IMR-90 (cell line): ENCODE data around the gene LAMA2. TPM values are rescaled to one million over a fixed set of nuclear protein-coding genes. Genes with fewer than 3 reads are reported as not detected.

Experiments used
- ATAC-seq: fragments of 200-7000 bp; cut with Tn5 transposase; 2 replicates; pipeline ENCODE4 v1.9.1; 2020; ENCODE audit warnings: low read depth, mild to moderate bottlenecking, moderate library complexity
- BruUV-seq: library from RNA; stranded (reverse); fragments of 400-500 nt; replicated peaks from 2 replicates; lab custom pipeline; 2021; lab: Mats Ljungman, UMichigan
- CTCF ChIA-PET: fragments of 300-600 bp; formaldehyde crosslinking; extraction: SDS; loops from one replicate; lab custom pipeline; 2021; ENCODE audit warnings: antibody characterized with exemption; lab: Yijun Ruan, JAX
- POLR2A ChIA-PET: fragments of 300-600 bp; sonication (Branson Sonifier 250); formaldehyde crosslinking; loops from one replicate; lab custom pipeline; 2022; ENCODE audit warnings: antibody characterized with exemption; ENCODE audit not compliant: unreplicated experiment; lab: Charles Lee
- DNase-seq: peaks from one replicate; pipeline ENCODE4 v3.0.0; 2013
- H2AFZ ChIP-seq: replicated peaks from 2 replicates; pipeline ENCODE3; 2013; ENCODE audit warnings: low read length, mild to moderate bottlenecking; ENCODE audit not compliant: poor library complexity
- H2AK5ac ChIP-seq: 2 replicates; pipeline ENCODE4 v1.6.1; 2013; ENCODE audit warnings: low read depth, low read length, inconsistent platforms
- H2AK9ac ChIP-seq: replicated peaks from 2 replicates; pipeline ENCODE3; 2013; ENCODE audit warnings: mild to moderate bottlenecking, low read depth, low read length, moderate library complexity; ENCODE audit not compliant: poor library complexity
- H2BK120ac ChIP-seq: 2 replicates; pipeline ENCODE4 v1.6.1; 2013; ENCODE audit warnings: low read depth, low read length, inconsistent platforms
- H2BK15ac ChIP-seq: 3 replicates; pipeline ENCODE4 v1.6.1; 2013; ENCODE audit warnings: low read depth, low read length, inconsistent platforms
- H2BK20ac ChIP-seq: 2 replicates; pipeline ENCODE4 v1.6.1; 2013; ENCODE audit warnings: low read depth, mild to moderate bottlenecking, inconsistent platforms, low read length, moderate library complexity
- H2BK5ac ChIP-seq: 2 replicates; pipeline ENCODE4 v1.6.1; 2013; ENCODE audit warnings: mild to moderate bottlenecking, low read depth, low read length, inconsistent platforms; ENCODE audit not compliant: poor library complexity, severe bottlenecking
- H3K14ac ChIP-seq: replicated peaks from 2 replicates; pipeline ENCODE4 v1.6.1; 2013; ENCODE audit warnings: low read depth, low read length, inconsistent platforms
- H3K18ac ChIP-seq: 2 replicates; pipeline ENCODE4 v1.6.1; 2013; ENCODE audit warnings: low read depth, low read length, control low read depth
- H3K23ac ChIP-seq: 2 replicates; pipeline ENCODE4 v1.6.1; 2013; ENCODE audit warnings: low read depth, low read length, inconsistent platforms
- H3K27ac ChIP-seq: 2 replicates; pipeline ENCODE4 v1.5.1; 2013; ENCODE audit warnings: mild to moderate bottlenecking, control low read depth, low read length; ENCODE audit not compliant: insufficient read depth
- H3K27me3 ChIP-seq: 2 replicates; pipeline ENCODE4 v1.6.1; 2013; ENCODE audit warnings: low read length; ENCODE audit not compliant: control insufficient read depth, insufficient read depth
- H3K36me3 ChIP-seq: 2 replicates; pipeline ENCODE4 v1.6.1; 2013; ENCODE audit warnings: low read length, mixed read lengths; ENCODE audit not compliant: control insufficient read depth, insufficient read depth
- H3K4ac ChIP-seq: 2 replicates; pipeline ENCODE4 v1.6.1; 2013; ENCODE audit warnings: low read depth, low read length, inconsistent platforms
- H3K4me1 ChIP-seq: 2 replicates; pipeline ENCODE4 v1.6.1; 2013; ENCODE audit warnings: low read length, mixed read lengths; ENCODE audit not compliant: control insufficient read depth, insufficient read depth
- H3K4me2 ChIP-seq: 2 replicates; pipeline ENCODE4 v1.6.1; 2013; ENCODE audit warnings: low read depth, mild to moderate bottlenecking, control low read depth, low read length, moderate library complexity
- H3K4me3 ChIP-seq: 2 replicates; pipeline ENCODE4 v1.5.1; 2013; ENCODE audit warnings: low read depth, mild to moderate bottlenecking, control low read depth, low read length, moderate library complexity; ENCODE audit not compliant: insufficient read depth
- H3K56ac ChIP-seq: 2 replicates; pipeline ENCODE4 v1.6.1; 2013; ENCODE audit warnings: low read length, inconsistent platforms; ENCODE audit not compliant: insufficient read depth; ENCODE audit errors: extremely low read depth
- H3K79me1 ChIP-seq, 2 experiments: 2 replicates each; pipeline ENCODE4 v1.6.1; 2013; ENCODE audit warnings: low read length in 2 of 2, inconsistent platforms in 1 of 2, low read depth in 1 of 2
- H3K9ac ChIP-seq: 2 replicates; pipeline ENCODE4 v1.6.1; 2013; ENCODE audit warnings: low read depth, low read length, control low read depth
- H3K9me1 ChIP-seq: 2 replicates; pipeline ENCODE4 v1.6.1; 2013; ENCODE audit warnings: low read length, inconsistent platforms; ENCODE audit not compliant: insufficient read depth
- H3K9me3 ChIP-seq: 2 replicates; pipeline ENCODE4 v1.6.1; 2013; ENCODE audit warnings: low read length; ENCODE audit not compliant: control insufficient read depth, insufficient read depth
- H4K20me1 ChIP-seq: 2 replicates; pipeline ENCODE4 v1.6.1; 2013; ENCODE audit warnings: low read length, inconsistent platforms; ENCODE audit not compliant: insufficient read depth
- H4K5ac ChIP-seq: 2 replicates; pipeline ENCODE4 v1.6.1; 2013; ENCODE audit warnings: mild to moderate bottlenecking, low read depth, low read length, control low read depth
- H4K8ac ChIP-seq, 2 experiments: 2 replicates each; pipeline ENCODE4 v1.6.1; 2013; ENCODE audit warnings: low read depth in 2 of 2, low read length in 2 of 2, control low read depth in 1 of 2, inconsistent platforms in 1 of 2
- H4K91ac ChIP-seq: 2 replicates; pipeline ENCODE4 v1.6.1; 2013; ENCODE audit warnings: low read depth, low read length, inconsistent platforms; ENCODE audit not compliant: insufficient read depth
- CEBPB ChIP-seq: IDR thresholded peaks from 2 replicates; pipeline ENCODE4 v1.6.1; 2012; ENCODE audit warnings: low read depth, low read length, improper control_type of control experiment
- CHD1 ChIP-seq: IDR thresholded peaks from 2 replicates; pipeline ENCODE4 v1.6.1; 2012; ENCODE audit warnings: low read depth, low read length, improper control_type of control experiment
- ELK1 ChIP-seq: fragments of 150-350 bp; IDR thresholded peaks from 2 replicates; pipeline ENCODE4 v1.6.1; 2016; ENCODE audit warnings: low read depth, mild to moderate bottlenecking, low read length, moderate library complexity, borderline replicate concordance
- MXI1 ChIP-seq: IDR thresholded peaks from 2 replicates; pipeline ENCODE4 v1.6.1; 2012; ENCODE audit warnings: low read depth, mild to moderate bottlenecking, low read length, moderate library complexity, borderline replicate concordance
- RAD21 ChIP-seq: IDR thresholded peaks from 2 replicates; pipeline ENCODE4 v1.6.1; 2012; ENCODE audit warnings: low read length, improper control_type of control experiment
- WGBS, 2 experiments: methylation state at CpG; one replicate each; pipeline versions ENCODE4 v1.1.5 to v1.1.7; 2013; ENCODE audit warnings: missing lambda C conversion rate in 2 of 2; ENCODE audit not compliant: insufficient read length in 1 of 2; ENCODE audit errors: extremely low coverage in 2 of 2; 5-methylcytosine and 5-hydroxymethylcytosine counted together
- dilution Hi-C: fragments of 300-500 bp; cut with HindIII; formaldehyde crosslinking; loops from one replicate; pipeline ENCODE4 v1.14.3; 2018; ENCODE audit warnings: low sequenced_read_pairs; ENCODE audit not compliant: unreplicated experiment
- in situ Hi-C: fragments of 300-500 bp; cut with MboI; formaldehyde crosslinking; loops from 3 replicates; pipeline ENCODE4 v1.14.3; 2019; ENCODE audit warnings: low sequenced_read_pairs, inconsistent platforms, mixed read lengths
- intact Hi-C: fragments of 100-400 bp; cut with micrococcal nuclease; formaldehyde crosslinking; loops from 2 replicates; pipeline ENCODE4 v1.10.0; 2022
- polyA plus RNA-seq, 3 experiments: library from polyadenylated mRNA; depleted of rRNA; stranded (reverse); fragments of >200 nt; gene quantifications; 2 replicates each; pipeline ENCODE4 v1.2.3, GENCODE V29; 2012; ENCODE audit warnings: low replicate concordance in 1 of 3
- total RNA-seq: library from RNA; depleted of rRNA; stranded (reverse); fragments of >200 nt; gene quantifications from 2 replicates; pipeline ENCODE4 v1.2.3, GENCODE V29; 2012
- TF ChIP-seq, protein P1 (sequence below): conservative IDR thresholded peaks from 2 replicates; pipeline ENCODE4 v1.5.1; 2012; ENCODE audit warnings: mild to moderate bottlenecking, low read depth, low read length, improper control_type of control experiment

LAMA2 gene
- total and polyA plus RNA-seq, 2 of the 4 experiments (the other 2 are of a cell fraction): 9.9 to 13.3 TPM

GRCh38 chr6:129113637-129114036 lies 230.7 kb downstream of the LAMA2 start:
- Histone ChIP-seq H3K27me3 (no peaks in the 10 kb centered on the region), H3K9ac (no peak overlapping the region), H3K14ac (no peak overlapping the region), H3K4me1 (no peaks in the 10 kb centered on the region), H4K91ac (no peak overlapping the region), H4K5ac (no peak overlapping the region), H2BK120ac (no peak overlapping the region), H3K79me1 (no peaks in the 10 kb centered on the region), H2AK5ac (no peak overlapping the region), H2AK9ac (no peak overlapping the region), H3K23ac (no peak overlapping the region), H3K9me3 (no peaks in the 10 kb centered on the region), H3K56ac (no peak overlapping the region), H3K4me2 (no peak overlapping the region), H3K27ac (no peak overlapping the region), H4K8ac (no peak overlapping the region), H2BK5ac (no peak overlapping the region), H2AFZ (no peak overlapping the region), H2BK20ac (no peak overlapping the region), H3K4ac (no peak overlapping the region), H3K4me3 (no peak overlapping the region), H3K36me3 (no peaks in the 10 kb centered on the region), H3K18ac (no peak overlapping the region), H3K9me1 (no peaks in the 10 kb centered on the region), H4K20me1 (no peaks in the 10 kb centered on the region), H2BK15ac (no peak overlapping the region)
- POLR2A ChIA-PET: no interaction called here
- in situ Hi-C loops (no loop called here), dilution Hi-C loops (no loop called here), intact Hi-C loops (no loop called here)
- ATAC-seq (no peak), DNase-seq (no peak)
- TF ChIP-seq CHD1 (no peak), ELK1 (no peak), MXI1 (no peak), RAD21 (no peak), CEBPB (no peak)
- TF ChIP-seq, protein P1, sequence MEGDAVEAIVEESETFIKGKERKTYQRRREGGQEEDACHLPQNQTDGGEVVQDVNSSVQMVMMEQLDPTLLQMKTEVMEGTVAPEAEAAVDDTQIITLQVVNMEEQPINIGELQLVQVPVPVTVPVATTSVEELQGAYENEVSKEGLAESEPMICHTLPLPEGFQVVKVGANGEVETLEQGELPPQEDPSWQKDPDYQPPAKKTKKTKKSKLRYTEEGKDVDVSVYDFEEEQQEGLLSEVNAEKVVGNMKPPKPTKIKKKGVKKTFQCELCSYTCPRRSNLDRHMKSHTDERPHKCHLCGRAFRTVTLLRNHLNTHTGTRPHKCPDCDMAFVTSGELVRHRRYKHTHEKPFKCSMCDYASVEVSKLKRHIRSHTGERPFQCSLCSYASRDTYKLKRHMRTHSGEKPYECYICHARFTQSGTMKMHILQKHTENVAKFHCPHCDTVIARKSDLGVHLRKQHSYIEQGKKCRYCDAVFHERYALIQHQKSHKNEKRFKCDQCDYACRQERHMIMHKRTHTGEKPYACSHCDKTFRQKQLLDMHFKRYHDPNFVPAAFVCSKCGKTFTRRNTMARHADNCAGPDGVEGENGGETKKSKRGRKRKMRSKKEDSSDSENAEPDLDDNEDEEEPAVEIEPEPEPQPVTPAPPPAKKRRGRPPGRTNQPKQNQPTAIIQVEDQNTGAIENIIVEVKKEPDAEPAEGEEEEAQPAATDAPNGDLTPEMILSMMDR: no peak
- CTCF ChIA-PET: no interaction called here
- no TSS peak for BruUV-seq
- WGBS, 2 experiments: no CpG with 5 or more reads among the region's 1 CpG
